IMR-90 (cell line): ENCODE results near the gene KLHL17.

Experiments
- BHLHE40 ChIP-seq: fragments of 150-350 bp; IDR thresholded peaks from 2 replicates; pipeline ENCODE4 v1.6.1; 2016; ENCODE audit warnings: mild to moderate bottlenecking, low read depth, low read length
- CHD1 ChIP-seq: IDR thresholded peaks from 2 replicates; pipeline ENCODE4 v1.6.1; 2012; ENCODE audit warnings: low read depth, low read length, improper control_type of control experiment
- MAFK ChIP-seq: IDR thresholded peaks from 2 replicates; pipeline ENCODE4 v1.6.1; 2012; ENCODE audit warnings: low read depth, low read length, improper control_type of control experiment
- MXI1 ChIP-seq: IDR thresholded peaks from 2 replicates; pipeline ENCODE4 v1.6.1; 2012; ENCODE audit warnings: low read depth, mild to moderate bottlenecking, low read length, moderate library complexity, borderline replicate concordance
- NFE2L2 ChIP-seq: fragments of 150-350 bp; IDR thresholded peaks from 2 replicates; pipeline ENCODE4 v1.6.1; 2016; ENCODE audit warnings: low read depth, mild to moderate bottlenecking, low read length
- POLR2A ChIP-seq: IDR thresholded peaks from 2 replicates; pipeline ENCODE4 v1.6.1; 2012; ENCODE audit warnings: mild to moderate bottlenecking, low read depth, low read length
- RAD21 ChIP-seq: IDR thresholded peaks from 2 replicates; pipeline ENCODE4 v1.6.1; 2012; ENCODE audit warnings: low read length, improper control_type of control experiment
- RCOR1 ChIP-seq: IDR thresholded peaks from 2 replicates; pipeline ENCODE4 v1.6.1; 2012; ENCODE audit warnings: mild to moderate bottlenecking, low read length, improper control_type of control experiment; ENCODE audit not compliant: insufficient replicate concordance
- RFX5 ChIP-seq: IDR thresholded peaks from 2 replicates; pipeline ENCODE4 v1.8.0; 2012; ENCODE audit warnings: low read depth, mild to moderate bottlenecking, low read length, moderate library complexity
- SMC3 ChIP-seq: fragments of 150-350 bp; IDR thresholded peaks from 2 replicates; pipeline ENCODE4 v1.6.1; 2016; ENCODE audit warnings: low read depth, mild to moderate bottlenecking, antibody characterized with exemption, low read length, moderate library complexity
- TF ChIP-seq, protein P1 (sequence below): conservative IDR thresholded peaks from 2 replicates; pipeline ENCODE4 v1.5.1; 2012; ENCODE audit warnings: mild to moderate bottlenecking, low read depth, low read length, improper control_type of control experiment
- TF ChIP-seq, protein P2 (sequence below): fragments of 150-350 bp; IDR thresholded peaks from 2 replicates; pipeline ENCODE4 v1.6.1; 2017; ENCODE audit warnings: mild to moderate bottlenecking, antibody characterized with exemption, low read length, low read depth

DNA sequence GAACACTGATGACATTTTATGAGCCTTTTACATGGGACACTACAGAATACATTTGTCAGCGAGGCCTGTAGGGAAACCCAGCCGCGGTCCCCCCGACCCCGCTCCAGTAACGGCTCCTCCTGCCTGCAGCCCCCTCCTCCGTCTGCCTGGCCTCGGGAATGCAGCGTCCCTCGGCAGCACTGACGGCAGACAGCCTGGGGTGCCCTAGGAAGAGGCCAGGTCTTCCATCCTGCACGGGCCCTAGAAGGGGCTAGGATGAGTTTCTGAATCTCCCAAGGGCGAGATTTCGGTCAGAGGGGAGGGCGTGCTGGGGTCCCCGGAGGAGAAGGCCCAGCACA is 28.2 kb upstream of the KLHL17 start:
- no peak for TF ChIP-seq MAFK
- TF ChIP-seq, protein P1, sequence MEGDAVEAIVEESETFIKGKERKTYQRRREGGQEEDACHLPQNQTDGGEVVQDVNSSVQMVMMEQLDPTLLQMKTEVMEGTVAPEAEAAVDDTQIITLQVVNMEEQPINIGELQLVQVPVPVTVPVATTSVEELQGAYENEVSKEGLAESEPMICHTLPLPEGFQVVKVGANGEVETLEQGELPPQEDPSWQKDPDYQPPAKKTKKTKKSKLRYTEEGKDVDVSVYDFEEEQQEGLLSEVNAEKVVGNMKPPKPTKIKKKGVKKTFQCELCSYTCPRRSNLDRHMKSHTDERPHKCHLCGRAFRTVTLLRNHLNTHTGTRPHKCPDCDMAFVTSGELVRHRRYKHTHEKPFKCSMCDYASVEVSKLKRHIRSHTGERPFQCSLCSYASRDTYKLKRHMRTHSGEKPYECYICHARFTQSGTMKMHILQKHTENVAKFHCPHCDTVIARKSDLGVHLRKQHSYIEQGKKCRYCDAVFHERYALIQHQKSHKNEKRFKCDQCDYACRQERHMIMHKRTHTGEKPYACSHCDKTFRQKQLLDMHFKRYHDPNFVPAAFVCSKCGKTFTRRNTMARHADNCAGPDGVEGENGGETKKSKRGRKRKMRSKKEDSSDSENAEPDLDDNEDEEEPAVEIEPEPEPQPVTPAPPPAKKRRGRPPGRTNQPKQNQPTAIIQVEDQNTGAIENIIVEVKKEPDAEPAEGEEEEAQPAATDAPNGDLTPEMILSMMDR = no peak
- no peak for TF ChIP-seq RAD21
- TF ChIP-seq CHD1 = no peak
- no peak for TF ChIP-seq SMC3
- no peak for TF ChIP-seq POLR2A
- no peak for TF ChIP-seq BHLHE40
- TF ChIP-seq RFX5 = no peak
- TF ChIP-seq RCOR1 = no peak
- TF ChIP-seq, protein P2, sequence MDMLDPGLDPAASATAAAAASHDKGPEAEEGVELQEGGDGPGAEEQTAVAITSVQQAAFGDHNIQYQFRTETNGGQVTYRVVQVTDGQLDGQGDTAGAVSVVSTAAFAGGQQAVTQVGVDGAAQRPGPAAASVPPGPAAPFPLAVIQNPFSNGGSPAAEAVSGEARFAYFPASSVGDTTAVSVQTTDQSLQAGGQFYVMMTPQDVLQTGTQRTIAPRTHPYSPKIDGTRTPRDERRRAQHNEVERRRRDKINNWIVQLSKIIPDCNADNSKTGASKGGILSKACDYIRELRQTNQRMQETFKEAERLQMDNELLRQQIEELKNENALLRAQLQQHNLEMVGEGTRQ = no peak
- no peak for TF ChIP-seq MXI1
- no peak for TF ChIP-seq NFE2L2
